ENCODE results near the gene CBFA2T3.

CBFA2T3 gene

DNA sequence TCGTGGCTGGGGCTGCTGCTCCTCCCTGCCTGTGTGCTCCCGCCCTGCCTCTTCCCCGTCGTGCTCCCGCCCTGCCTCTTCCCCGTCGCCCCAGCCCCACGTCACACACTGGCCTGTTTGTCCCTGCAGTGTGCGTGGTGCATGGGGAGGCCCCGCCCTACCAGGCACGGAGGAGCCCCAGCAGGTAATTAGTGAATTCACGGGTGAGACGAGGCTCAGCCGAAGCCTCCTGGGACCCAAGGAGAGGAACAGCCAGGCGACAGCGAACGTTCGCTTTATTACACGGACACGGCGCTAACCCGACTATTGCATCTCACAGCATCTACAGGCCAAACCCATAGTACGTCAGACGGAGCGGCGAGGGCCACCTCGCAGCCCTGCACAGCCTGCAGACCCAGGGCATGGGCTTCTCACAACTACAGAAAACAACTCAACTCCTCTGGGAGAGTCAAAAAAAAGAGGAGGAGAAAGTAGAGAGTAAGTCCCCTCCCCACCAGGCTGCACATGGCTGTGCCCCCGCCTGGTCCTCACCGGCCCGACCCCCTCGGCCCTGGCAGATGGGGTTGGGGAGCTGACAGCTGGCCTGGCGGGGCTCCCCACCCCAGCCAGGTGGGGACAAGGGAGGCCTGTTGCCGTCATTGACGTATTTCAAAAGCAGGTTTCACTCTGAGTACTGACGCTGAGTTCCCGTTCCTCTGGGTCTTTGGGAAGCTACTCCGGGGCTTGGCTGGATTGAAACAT lies 106.2 kb downstream of the CBFA2T3 start:
- DNase-seq = no peak

GRCh38 chr16:88869673-88869980 lies 107.4 kb downstream of the CBFA2T3 start:
- no peak for DNase-seq

DNA sequence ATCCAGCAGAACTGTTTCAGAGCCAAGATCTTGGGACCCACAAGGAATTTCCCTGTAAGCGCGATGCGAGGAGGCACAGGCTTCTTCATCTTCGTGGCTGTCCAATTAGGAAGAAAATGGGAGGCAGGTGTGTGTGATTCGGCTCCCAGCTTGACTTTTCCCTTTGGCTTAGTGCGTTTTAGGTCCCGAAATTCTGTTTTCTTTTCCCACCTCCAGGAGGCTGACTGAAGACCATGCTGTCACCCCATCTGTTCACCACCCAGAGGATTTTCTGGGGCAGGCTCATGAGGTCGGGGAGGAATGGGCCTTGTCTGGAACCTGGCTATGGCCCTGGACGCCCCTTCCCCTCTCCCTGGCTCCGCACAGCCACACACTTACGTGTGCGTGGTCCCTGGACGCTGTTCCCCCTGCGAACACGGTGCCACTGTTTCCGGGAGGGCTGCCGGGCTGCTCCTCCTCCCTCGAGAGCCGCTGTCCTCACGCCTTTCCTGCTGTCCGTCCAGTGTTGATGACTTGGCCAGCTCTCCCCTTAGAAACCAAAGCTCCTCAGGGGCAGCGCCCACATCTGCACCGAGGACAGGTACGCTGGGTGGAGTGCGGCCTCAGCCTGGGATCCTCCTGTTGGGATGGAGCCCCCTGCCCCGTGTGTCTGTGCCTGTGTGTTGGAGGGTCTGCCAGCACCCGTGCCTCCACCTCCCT lies 107.9 kb downstream of the CBFA2T3 start:
- no peak for DNase-seq

DNA sequence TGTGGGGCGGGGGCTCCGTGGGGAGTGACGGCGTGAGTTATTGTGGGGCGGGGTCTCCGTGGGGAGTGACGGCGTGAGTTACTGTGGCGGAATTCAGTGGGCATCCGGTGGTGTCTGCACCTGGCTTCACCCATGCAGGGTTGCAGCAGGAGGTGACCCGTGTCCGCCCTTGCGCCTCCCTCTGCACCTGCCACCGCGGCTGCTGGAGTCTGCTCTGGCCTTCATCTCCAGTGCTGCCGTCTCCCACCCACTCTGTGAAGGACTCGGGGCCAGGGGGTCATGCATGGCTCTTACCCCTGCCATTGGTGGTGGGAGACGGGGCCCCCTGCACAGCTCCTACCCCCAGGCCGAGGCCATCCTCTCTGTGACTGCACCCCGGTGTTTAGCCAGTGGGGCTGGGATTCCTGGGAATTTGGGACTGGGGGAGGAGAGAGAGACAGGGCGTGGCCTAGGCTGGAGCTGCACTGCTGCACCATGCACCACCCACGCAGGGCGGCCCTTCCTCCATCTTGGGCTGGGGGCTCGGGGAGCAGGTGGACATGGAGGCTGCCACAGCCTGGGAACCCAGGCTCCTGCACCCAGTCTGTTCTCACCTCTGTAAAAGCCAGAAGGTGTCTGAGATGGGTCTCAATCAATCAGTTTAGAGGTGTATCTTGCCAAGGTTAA lies 109.3 kb downstream of the CBFA2T3 start:
- DNase-seq = no peak

- DNase-seq = no peak
Measured at GRCh38 chr16:88866151-88866920, 110.7 kb downstream of the CBFA2T3 start, which contains the start of gene PABPN1L. Gene PABPN1L (minus strand): TSS chr16:88866660. CDS start chr16:88866606, 54 bp downstream.

DNA sequence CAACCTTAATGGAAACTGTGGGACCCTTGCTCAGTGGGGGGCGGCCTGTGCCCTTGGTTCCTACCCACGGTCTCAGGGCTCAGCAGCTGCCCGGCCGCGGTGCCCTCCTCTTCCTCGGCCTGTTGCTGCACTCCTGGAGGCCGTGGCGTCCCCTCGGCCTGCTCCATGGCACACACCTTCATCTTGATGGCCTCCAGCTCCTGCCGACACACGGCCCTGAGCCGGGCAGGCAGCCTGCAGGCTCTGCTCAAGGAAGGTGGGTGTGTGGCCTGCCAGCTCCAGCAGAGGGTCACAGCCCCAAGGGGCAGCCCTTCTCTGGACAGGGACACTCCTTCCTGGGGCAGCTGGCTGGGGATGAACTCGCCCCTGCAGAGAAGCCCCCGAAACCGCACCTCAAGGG lies 111.3 kb downstream of the CBFA2T3 start:
- no peak for DNase-seq

DNA sequence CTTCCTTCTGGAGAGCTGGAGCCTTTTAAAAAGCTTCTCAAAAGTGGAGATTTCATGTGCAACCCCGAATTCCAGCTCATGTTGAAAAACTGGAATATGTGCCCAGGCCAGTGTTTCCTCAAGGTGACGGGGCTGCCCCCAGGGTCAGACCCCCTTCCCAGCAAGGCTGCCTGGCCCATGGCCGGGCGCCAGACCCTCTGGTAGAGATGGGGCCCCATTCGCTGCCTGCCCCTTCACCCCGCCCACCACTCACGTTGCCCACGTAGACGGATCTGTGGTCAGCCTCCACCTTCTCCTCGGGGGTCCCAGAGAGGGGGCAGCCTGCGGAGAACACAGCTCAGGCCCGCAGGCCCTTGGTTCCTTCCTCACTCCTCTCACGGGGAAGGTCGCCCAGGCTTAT lies 111.7 kb downstream of the CBFA2T3 start:
- DNase-seq = no peak

GRCh38 chr16:88864521-88864920 lies 112.5 kb downstream of the CBFA2T3 start:
- DNase-seq = no peak

DNA sequence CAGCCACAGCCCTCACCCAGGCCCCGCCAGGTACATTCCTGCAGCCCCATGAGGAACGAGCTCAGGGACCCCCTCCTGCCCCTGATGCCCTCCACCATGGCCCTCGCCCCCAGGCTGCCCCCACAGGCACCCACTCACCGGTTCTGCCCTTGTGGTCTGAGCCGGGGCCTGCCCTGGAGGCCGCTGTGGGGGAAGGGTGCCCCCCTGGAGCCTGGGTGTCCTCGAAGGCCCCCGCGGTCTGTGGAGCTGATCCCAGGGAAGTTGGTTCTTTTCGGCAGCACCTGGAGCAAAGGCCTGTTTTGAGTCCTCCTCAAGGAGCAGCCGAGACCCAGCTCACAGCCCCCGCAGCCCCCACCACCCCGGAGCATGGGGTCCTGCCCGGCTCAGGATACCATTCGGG lies 112.9 kb downstream of the CBFA2T3 start:
- DNase-seq = no peak

DNA sequence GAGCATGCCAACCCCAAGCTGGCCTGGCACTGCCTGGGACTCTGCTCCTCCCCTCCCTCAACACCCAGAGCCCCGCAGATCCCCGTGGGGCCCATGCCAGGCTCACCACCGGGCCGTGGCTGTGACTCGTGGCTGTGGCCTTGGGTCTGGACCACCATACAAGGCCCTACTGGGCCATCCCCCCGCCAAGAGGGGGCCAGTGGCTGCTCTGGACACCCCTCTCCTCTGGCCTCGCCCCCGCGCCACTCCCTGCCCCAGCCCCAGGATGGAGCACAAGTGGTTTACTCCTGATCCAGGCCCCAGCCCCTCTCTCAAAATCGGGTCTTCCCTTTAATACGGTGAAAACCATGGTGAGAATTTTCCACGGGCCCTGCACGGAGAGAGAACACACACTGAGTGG lies 113.6 kb downstream of the CBFA2T3 start:
- no peak for DNase-seq

GRCh38 chr16:88862968-88863367 lies 114.0 kb downstream of the CBFA2T3 start:
- DNase-seq = no peak

DNA sequence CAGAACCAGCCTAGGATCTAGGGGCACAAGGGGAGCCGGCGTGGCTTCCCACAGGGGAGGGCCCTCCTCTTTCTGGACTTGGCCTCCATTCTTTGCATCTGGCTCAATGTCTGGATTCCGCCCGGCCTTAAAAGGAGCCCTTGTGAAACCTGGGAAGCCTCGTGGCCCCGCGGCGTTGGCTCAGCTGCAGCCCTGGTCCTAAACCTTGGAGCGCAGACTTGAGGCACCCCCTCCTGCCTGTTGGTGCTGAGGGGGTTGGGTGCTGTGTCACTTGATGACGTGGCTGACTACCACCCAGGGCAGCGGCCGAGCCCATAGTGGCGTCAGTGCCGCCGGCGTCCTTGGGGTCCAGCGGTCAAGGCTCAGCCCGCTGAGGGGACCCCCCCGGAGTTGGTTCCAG lies 115.6 kb downstream of the CBFA2T3 start:
- no peak for DNase-seq

DNA sequence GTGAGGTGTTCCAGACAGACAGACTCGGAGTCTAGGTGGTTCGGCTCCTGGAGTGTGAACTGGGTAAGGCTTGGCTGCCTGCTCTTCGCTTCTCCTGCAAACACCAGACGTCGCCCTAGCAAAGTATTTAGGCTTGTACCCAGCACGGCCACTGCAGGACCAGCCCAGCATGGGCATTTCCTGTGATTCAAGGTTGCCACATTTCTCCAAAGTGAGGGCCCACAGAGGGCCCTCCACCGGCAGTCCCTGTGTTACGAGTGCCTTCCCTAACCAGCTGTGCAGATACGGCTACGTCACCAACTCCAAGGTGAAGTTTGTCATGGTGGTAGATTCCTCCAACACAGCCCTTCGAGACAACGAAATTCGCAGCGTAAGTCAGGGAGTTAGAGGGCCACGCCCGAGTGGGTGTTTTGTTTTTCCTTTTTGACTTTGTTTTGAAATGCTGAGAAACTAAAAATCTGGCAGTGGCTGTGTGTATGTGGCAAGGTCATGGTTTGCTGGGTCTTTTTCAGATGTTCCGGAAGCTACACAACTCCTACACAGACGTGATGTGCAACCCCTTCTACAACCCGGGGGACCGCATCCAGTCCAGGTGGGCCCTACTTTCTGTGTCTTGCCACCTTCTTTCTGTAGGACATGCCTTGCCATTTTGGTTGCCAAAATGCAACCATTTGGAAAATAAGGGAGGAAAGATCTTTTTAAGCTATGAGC lies 117.5 kb downstream of the CBFA2T3 start:
- no peak for DNase-seq

- DNase-seq = peak; percentile 78
Measured at GRCh38 chr16:88857728-88858339, 119.2 kb downstream of the CBFA2T3 start.

GRCh38 chr16:88856828-88857727 lies 119.9 kb downstream of the CBFA2T3 start, which contains the start of the genes GALNS and TRAPPC2L:
Gene GALNS (minus strand): TSS chr16:88856947. CDS start chr16:88856877, 70 bp downstream.
Gene TRAPPC2L (plus strand): TSS chr16:88857127. CDS start chr16:88857151, 24 bp downstream.
- DNase-seq = peak; percentile 97

DNA sequence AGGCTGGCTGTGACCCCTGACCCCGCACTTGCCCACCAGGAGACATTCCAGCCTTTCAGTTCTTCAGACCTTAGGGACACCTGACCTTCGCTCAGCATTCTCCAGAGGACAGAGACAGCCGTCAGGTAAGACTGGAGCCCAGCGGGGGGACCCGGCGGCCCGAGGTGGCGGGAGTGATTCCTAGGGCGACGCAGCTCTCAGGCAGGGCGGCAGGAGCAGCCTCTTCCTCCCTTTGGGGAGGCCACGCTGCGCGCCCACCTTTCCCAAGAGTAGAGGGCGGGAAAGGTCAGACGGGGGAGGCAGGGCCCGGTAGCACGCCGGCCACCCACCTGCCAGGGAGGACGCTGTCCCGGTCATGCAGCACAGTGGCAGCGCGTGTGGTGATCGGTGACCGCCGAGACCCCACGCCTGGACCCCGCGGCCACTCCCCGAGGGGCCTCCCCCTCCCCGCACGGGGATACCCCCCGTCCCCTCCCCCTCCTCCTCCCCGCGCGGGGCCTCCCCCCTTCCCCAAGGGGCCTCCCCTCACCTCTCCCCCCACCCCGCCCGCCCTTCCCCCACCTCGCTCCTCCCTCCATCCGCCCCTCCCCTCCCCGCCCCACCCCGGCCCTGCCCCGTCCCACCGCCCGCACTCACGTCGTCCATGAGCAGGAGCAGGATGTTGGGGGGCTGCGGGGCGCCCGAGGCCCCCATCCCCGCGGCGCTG lies 120.7 kb downstream of the CBFA2T3 start:
- DNase-seq = no peak

- DNase-seq = no peak
Measured at GRCh38 chr16:88855736-88856121, 121.3 kb downstream of the CBFA2T3 start.

- DNase-seq = no peak
Measured at GRCh38 chr16:88855176-88855575, 121.8 kb downstream of the CBFA2T3 start.

DNA sequence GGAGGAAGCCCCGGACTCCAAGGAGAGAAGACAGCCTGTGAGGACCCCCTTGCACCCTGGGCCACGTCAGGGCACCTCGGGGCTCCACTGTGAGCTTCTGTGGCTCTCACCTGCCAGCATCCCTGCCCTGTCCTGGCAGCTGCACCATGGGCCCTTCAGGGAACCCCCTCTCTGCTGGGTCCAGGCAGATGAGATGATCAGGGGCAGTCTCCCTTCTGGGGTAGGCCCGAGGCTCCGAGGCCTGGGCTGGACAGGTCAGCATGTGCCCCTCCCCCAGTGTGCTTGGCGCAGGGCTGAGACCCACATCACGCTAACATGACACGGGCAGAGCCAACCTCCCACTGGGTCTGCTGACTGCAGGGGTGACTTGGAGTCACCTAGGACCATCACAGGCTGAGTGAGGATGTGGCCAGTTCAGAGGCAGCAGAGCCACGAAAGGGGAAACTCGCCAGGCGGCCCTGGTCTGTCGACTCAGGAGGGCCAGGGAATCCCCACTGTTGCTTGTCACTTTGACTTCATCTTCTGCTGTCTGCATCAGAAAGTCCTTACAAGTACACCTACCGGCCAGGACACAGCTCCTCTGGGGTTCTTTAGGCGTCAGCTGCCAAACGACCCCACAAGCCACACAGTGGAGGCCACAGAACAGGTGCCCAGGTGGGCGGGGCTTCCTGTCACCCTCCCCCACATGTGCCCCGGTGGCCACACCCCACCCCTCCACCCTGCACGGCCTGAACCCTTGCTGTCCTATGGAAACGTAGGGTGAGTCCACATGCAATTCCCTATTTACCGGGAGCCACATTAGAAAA lies 122.5 kb downstream of the CBFA2T3 start:
- peak; percentile 46 for DNase-seq

Measured in CD4-positive, alpha-beta T cell treated with Interleukin-17A for 1 hour (primary cell).